ENCODE data around the gene MDH1B.
"Not testable (repeated sequence)": the region's sequence is repeated elsewhere in the genome, so short reads cannot be mapped to it uniquely, and the experiment has no call there.

The MDH1B gene

GRCh38 chr2:206765242-206766056 is at the start of gene MDH1B, which contains the start of gene FASTKD2:
MDH1B (minus strand) TSS chr2:206765328; CDS start chr2:206765271, 57 bp downstream.
FASTKD2 (plus strand) TSS chr2:206765606; CDS start chr2:206766694, 1,088 bp downstream.
- Histone ChIP-seq H3K36me3 (ENCODE audit: control insufficient read depth in 1 of 2, insufficient read depth in 2 of 2, low read length in 2 of 2) (peaks cover 7 to 10% of the 10 kb centered on the region in 2 donors), H3K4me3 (ENCODE audit: low read depth in 1 of 2, low read length in 2 of 2) (peak within 1 kb of the TSS; percentile 76 to 85), H3K4me1 (ENCODE audit: control insufficient read depth in 1 of 2, insufficient read depth in 2 of 2, low read length in 2 of 2) (peaks cover 20 to 25% of the 10 kb centered on the region in 2 donors), H3K9ac (ENCODE audit: low read depth in 1 of 2, low read length in 2 of 2) (peak within 1 kb of the TSS; percentile 80), H3K27ac (ENCODE audit: low read depth, low read length) (peak within 1 kb of the TSS; percentile 85), H3K27me3 (ENCODE audit: control insufficient read depth in 1 of 2, insufficient read depth in 2 of 2, low read length in 2 of 2) (no peaks in the 10 kb centered on the region), H3K9me3 (ENCODE audit: control insufficient read depth in 1 of 2, low read length in 2 of 2) (no peaks in the 10 kb centered on the region)

DNA sequence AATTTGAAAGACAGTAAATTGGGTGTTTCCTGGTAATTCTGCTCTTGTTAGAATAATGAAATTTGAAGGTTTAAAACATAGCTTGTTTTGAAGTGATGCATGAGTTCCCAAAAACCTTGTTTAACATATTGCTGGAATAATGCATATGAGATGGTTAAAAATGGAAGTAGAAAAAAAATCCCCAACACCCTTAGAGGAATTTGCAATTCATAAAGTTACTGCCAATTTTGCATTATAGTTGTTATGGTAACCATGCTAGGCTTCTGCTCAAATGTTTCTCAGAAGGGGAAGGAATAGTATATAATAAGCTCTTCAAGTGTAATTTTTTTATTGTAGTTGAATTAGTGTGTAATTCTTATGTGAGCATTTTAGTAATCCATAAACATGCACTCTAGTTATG is 49.4 kb upstream of the MDH1B start:
- Histone ChIP-seq H3K4me3 (ENCODE audit: low read depth in 1 of 2, low read length in 2 of 2) (no peak overlapping the region), H3K27ac (ENCODE audit: low read depth, low read length) (no peak overlapping the region), H3K9ac (ENCODE audit: low read depth in 1 of 2, low read length in 2 of 2) (no peak overlapping the region), H3K36me3 (ENCODE audit: control insufficient read depth in 1 of 2, insufficient read depth in 2 of 2, low read length in 2 of 2) (no peaks in the 10 kb centered on the region), H3K27me3 (ENCODE audit: control insufficient read depth in 1 of 2, insufficient read depth in 2 of 2, low read length in 2 of 2) (no peaks in the 10 kb centered on the region), H3K9me3 (ENCODE audit: control insufficient read depth in 1 of 2, low read length in 2 of 2) (peaks cover 0 to 4% of the 10 kb centered on the region in 2 donors), H3K4me1 (ENCODE audit: control insufficient read depth in 1 of 2, insufficient read depth in 2 of 2, low read length in 2 of 2) (no peaks in the 10 kb centered on the region)

- H3K4me3 ChIP-seq (ENCODE audit: low read depth in 1 of 2, low read length in 2 of 2); H3K9me3 ChIP-seq (ENCODE audit: control insufficient read depth in 1 of 2, low read length in 2 of 2); H3K36me3 ChIP-seq (ENCODE audit: control insufficient read depth in 1 of 2, insufficient read depth in 2 of 2, low read length in 2 of 2); H3K27me3 ChIP-seq (ENCODE audit: control insufficient read depth in 1 of 2, insufficient read depth in 2 of 2, low read length in 2 of 2); H3K4me1 ChIP-seq (ENCODE audit: control insufficient read depth in 1 of 2, insufficient read depth in 2 of 2, low read length in 2 of 2); H3K27ac ChIP-seq (ENCODE audit: low read depth, low read length); H3K9ac ChIP-seq (ENCODE audit: low read depth in 1 of 2, low read length in 2 of 2): not testable (repeated sequence)
Observed at GRCh38 chr2:206812471-206812870, 47.3 kb upstream of the MDH1B start.

DNA sequence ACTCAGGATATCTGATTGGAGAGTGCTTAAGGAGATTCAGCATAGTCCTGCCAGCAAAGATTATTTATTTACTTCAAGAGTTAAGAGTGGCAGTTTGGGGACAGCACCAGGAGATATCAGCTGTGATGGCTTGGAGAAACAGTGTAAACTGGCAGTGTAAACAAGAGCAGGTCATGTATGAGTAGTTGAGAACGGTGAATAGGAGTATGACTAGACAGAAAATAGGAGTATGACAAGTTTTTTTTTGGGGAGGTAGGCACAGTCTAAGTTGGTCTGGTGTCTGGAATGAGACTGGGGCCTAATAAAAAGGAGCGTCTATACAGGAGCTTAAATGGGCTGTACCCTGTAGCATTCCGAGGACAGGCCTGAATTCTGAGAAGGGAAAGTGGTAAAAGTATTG is 42.5 kb upstream of the MDH1B start:
- H3K27me3 ChIP-seq (ENCODE audit: control insufficient read depth in 1 of 2, insufficient read depth in 2 of 2, low read length in 2 of 2); H3K4me1 ChIP-seq (ENCODE audit: control insufficient read depth in 1 of 2, insufficient read depth in 2 of 2, low read length in 2 of 2); H3K9me3 ChIP-seq (ENCODE audit: control insufficient read depth in 1 of 2, low read length in 2 of 2); H3K36me3 ChIP-seq (ENCODE audit: control insufficient read depth in 1 of 2, insufficient read depth in 2 of 2, low read length in 2 of 2); H3K27ac ChIP-seq (ENCODE audit: low read depth, low read length); H3K4me3 ChIP-seq (ENCODE audit: low read depth in 1 of 2, low read length in 2 of 2); H3K9ac ChIP-seq (ENCODE audit: low read depth in 1 of 2, low read length in 2 of 2): not testable (repeated sequence)

GRCh38 chr2:206805887-206806607 is 40.9 kb upstream of the MDH1B start:
- Histone ChIP-seq H3K9ac (ENCODE audit: low read depth in 1 of 2, low read length in 2 of 2) (no peak overlapping the region), H3K36me3 (ENCODE audit: control insufficient read depth in 1 of 2, insufficient read depth in 2 of 2, low read length in 2 of 2) (no peaks in the 10 kb centered on the region), H3K9me3 (ENCODE audit: control insufficient read depth in 1 of 2, low read length in 2 of 2) (no peaks in the 10 kb centered on the region), H3K27ac (ENCODE audit: low read depth, low read length) (no peak overlapping the region), H3K4me3 (ENCODE audit: low read depth in 1 of 2, low read length in 2 of 2) (no peak overlapping the region), H3K4me1 (ENCODE audit: control insufficient read depth in 1 of 2, insufficient read depth in 2 of 2, low read length in 2 of 2) (peaks cover 0 to 8% of the 10 kb centered on the region in 2 donors), H3K27me3 (ENCODE audit: control insufficient read depth in 1 of 2, insufficient read depth in 2 of 2, low read length in 2 of 2) (no peaks in the 10 kb centered on the region)

GRCh38 chr2:206804326-206804725 is 39.2 kb upstream of the MDH1B start:
- H3K4me1 ChIP-seq (ENCODE audit: control insufficient read depth in 1 of 2, insufficient read depth in 2 of 2, low read length in 2 of 2): peaks cover 0 to 8% of the 10 kb centered on the region in 2 donors
- no peaks in the 10 kb centered on the region for H3K27me3 ChIP-seq (ENCODE audit: control insufficient read depth in 1 of 2, insufficient read depth in 2 of 2, low read length in 2 of 2)
- no peaks in the 10 kb centered on the region for H3K36me3 ChIP-seq (ENCODE audit: control insufficient read depth in 1 of 2, insufficient read depth in 2 of 2, low read length in 2 of 2)
- H3K27ac ChIP-seq (ENCODE audit: low read depth, low read length): no peak overlapping the region
- no peak overlapping the region for H3K9ac ChIP-seq (ENCODE audit: low read depth in 1 of 2, low read length in 2 of 2)
- no peak overlapping the region for H3K4me3 ChIP-seq (ENCODE audit: low read depth in 1 of 2, low read length in 2 of 2)
- H3K9me3 ChIP-seq (ENCODE audit: control insufficient read depth in 1 of 2, low read length in 2 of 2): no peaks in the 10 kb centered on the region

DNA sequence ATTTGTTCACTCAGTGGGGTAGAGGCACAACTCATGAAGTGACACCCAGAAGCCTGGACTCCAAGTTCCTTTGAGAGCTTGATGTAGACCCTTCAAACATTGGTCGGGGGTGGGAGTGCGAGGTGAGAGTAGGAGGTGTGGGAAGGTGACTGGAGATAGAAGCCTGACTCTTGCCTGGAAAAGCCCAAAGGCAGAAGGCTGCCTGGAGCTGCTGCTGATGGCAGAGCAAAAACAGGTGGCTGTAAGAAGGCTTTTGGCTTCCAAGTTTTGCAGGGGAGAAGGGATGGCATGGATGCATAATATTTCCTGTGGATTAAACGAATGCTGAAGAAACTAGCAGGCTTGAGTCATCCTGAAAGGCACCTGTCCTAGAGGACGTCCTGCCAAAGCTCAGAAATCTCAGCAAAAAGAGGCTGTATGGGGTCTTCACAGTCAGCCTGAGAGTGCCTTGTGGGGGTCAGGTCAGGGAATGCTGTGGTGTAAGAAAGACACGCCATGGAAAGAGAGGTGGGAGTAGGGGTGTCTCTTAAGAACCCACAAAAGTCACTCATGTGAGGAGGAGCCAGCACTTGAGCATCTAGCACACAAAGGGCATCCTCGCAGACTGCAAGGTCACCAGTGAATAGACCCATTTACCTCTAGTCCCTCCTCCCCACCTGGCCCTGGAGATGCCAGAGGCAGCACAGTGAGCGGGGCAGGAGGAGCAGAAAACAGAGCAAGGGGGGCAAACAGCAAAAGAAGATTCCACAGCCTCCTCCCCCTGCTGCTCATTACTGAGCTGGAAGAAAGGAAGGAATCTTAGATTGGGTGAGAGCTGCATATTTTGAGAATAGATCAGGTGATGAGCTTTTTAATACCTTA is 37.8 kb upstream of the MDH1B start:
- Histone ChIP-seq H3K9me3 (ENCODE audit: control insufficient read depth in 1 of 2, low read length in 2 of 2) (no peaks in the 10 kb centered on the region), H3K27me3 (ENCODE audit: control insufficient read depth in 1 of 2, insufficient read depth in 2 of 2, low read length in 2 of 2) (no peaks in the 10 kb centered on the region), H3K9ac (ENCODE audit: low read depth in 1 of 2, low read length in 2 of 2) (no peak overlapping the region), H3K27ac (ENCODE audit: low read depth, low read length) (no peak overlapping the region), H3K4me3 (ENCODE audit: low read depth in 1 of 2, low read length in 2 of 2) (no peak overlapping the region), H3K4me1 (ENCODE audit: control insufficient read depth in 1 of 2, insufficient read depth in 2 of 2, low read length in 2 of 2) (peaks cover 0 to 8% of the 10 kb centered on the region in 2 donors), H3K36me3 (ENCODE audit: control insufficient read depth in 1 of 2, insufficient read depth in 2 of 2, low read length in 2 of 2) (no peaks in the 10 kb centered on the region)

DNA sequence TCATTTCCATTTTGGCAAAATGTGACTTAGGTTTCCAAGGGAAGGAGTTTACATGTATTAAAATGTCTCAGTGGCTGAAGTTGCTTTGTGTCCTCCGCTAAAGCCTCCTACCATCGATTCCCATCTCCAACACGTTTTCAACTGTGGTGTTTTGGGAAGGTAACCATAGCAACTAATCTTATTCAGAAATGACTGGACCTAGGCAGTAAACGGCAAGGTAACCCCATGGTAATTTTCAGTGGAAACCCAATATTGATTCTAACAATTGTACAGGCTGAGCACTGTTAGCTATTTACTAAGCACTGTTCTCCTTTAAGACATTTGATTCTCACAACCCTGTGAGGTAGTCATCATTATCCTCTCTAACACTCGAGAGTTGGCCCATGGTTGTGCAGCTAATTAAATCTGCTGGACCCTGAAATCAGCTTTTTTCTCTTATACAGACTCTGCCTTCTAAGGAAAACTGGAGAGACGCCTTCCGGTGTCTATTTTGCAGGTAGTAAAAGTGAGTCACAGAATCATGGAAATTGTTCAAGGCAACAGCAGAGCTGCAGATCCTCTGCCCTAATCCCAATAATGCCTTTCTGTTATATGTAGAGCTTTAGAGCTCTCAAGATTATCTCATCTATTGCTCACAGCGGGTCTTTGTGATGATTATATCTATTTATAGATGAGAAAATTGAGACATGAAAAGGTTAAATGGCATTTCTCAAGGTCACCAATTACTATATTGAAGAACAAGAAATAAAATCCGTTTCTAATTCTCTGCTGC is 36.5 kb upstream of the MDH1B start:
- peaks cover 0 to 8% of the 10 kb centered on the region in 2 donors for H3K4me1 ChIP-seq (ENCODE audit: control insufficient read depth in 1 of 2, insufficient read depth in 2 of 2, low read length in 2 of 2)
- no peaks in the 10 kb centered on the region for H3K27me3 ChIP-seq (ENCODE audit: control insufficient read depth in 1 of 2, insufficient read depth in 2 of 2, low read length in 2 of 2)
- H3K36me3 ChIP-seq (ENCODE audit: control insufficient read depth in 1 of 2, insufficient read depth in 2 of 2, low read length in 2 of 2): peaks cover 0 to 1% of the 10 kb centered on the region in 2 donors
- H3K9ac ChIP-seq (ENCODE audit: low read depth in 1 of 2, low read length in 2 of 2): no peak overlapping the region
- H3K4me3 ChIP-seq (ENCODE audit: low read depth in 1 of 2, low read length in 2 of 2): no peak overlapping the region
- no peak overlapping the region for H3K27ac ChIP-seq (ENCODE audit: low read depth, low read length)
- no peaks in the 10 kb centered on the region for H3K9me3 ChIP-seq (ENCODE audit: control insufficient read depth in 1 of 2, low read length in 2 of 2)
